OCI-LY1 (cell line): ENCODE data around the gene MBNL1.

Experiments
- H2AFZ ChIP-seq: fragments of 200-600 bp; sonication (generic), shearing (Covaris generic); 2 replicates; pipeline ENCODE4 v1.6.0; 2014; ENCODE audit warnings: antibody characterized with exemption, mild to moderate bottlenecking, low read length
- H3F3A ChIP-seq: fragments of 200-600 bp; sonication (generic), shearing (Covaris generic); 2 replicates; pipeline ENCODE4 v1.6.0; 2014; ENCODE audit warnings: mild to moderate bottlenecking, antibody characterized with exemption, low read length, moderate library complexity; ENCODE audit not compliant: insufficient read depth
- H3K27ac ChIP-seq: fragments of 200-600 bp; sonication (generic); 2 replicates; pipeline ENCODE4 v1.5.1; 2014; ENCODE audit warnings: low read length, mixed run types, mild to moderate bottlenecking, low read depth; ENCODE audit not compliant: poor library complexity, severe bottlenecking
- H3K27me3 ChIP-seq: fragments of 200-600 bp; sonication (generic); 2 replicates; pipeline ENCODE4 v1.6.0; 2014; ENCODE audit warnings: antibody characterized with exemption, mild to moderate bottlenecking, low read length, moderate library complexity; ENCODE audit not compliant: insufficient read depth
- H3K36me3 ChIP-seq: fragments of 200-600 bp; sonication (generic); 2 replicates; pipeline ENCODE4 v1.6.1; 2014; ENCODE audit warnings: mild to moderate bottlenecking, antibody characterized with exemption, low read length, moderate library complexity, mixed read lengths; ENCODE audit not compliant: insufficient read depth
- H3K4me1 ChIP-seq: fragments of 200-600 bp; sonication (generic); 2 replicates; pipeline ENCODE4 v1.5.1; 2014; ENCODE audit warnings: mild to moderate bottlenecking, low read length, moderate library complexity; ENCODE audit not compliant: insufficient read depth, severe bottlenecking
- H3K4me2 ChIP-seq: fragments of 200-600 bp; sonication (generic), shearing (Covaris generic); 2 replicates; pipeline ENCODE4 v1.6.1; 2014; ENCODE audit warnings: low read length
- H3K4me3 ChIP-seq: fragments of 200-600 bp; sonication (generic); 2 replicates; pipeline ENCODE4 v1.5.1; 2014; ENCODE audit warnings: low read length, low read depth, mild to moderate bottlenecking, mixed read lengths; ENCODE audit not compliant: poor library complexity, severe bottlenecking
- H3K79me2 ChIP-seq: fragments of 200-600 bp; shearing (Covaris generic); 2 replicates; pipeline ENCODE4 v1.6.1; 2016; ENCODE audit warnings: mixed run types, low read length, mixed read lengths; ENCODE audit not compliant: insufficient read depth
- H3K9ac ChIP-seq: fragments of 200-600 bp; sonication (generic), shearing (Covaris generic); 2 replicates; pipeline ENCODE4 v1.6.1; 2014; ENCODE audit warnings: mild to moderate bottlenecking, low read length, mixed read lengths
- H3K9me2 ChIP-seq: fragments of 200-600 bp; sonication (generic), shearing (Covaris generic); 2 replicates; pipeline ENCODE4 v1.6.1; 2014; ENCODE audit warnings: low read depth, mild to moderate bottlenecking, low read length, mixed read lengths
- H3K9me3 ChIP-seq: fragments of 200-600 bp; shearing (Covaris generic); 2 replicates; pipeline ENCODE4 v1.6.1; 2014; ENCODE audit warnings: low read length, mixed read lengths
- H4K20me1 ChIP-seq: fragments of 200-600 bp; sonication (generic), shearing (Covaris generic); 2 replicates; pipeline ENCODE4 v1.6.0; 2016; ENCODE audit warnings: mild to moderate bottlenecking, low read length; ENCODE audit not compliant: insufficient read depth
- EZH2 ChIP-seq: fragments of 200-600 bp; sonication (generic), shearing (Covaris generic); IDR thresholded peaks from 2 replicates; pipeline ENCODE4 v1.8.0; 2017; ENCODE audit warnings: borderline replicate concordance, mixed run types, mild to moderate bottlenecking, antibody characterized with exemption, low read length, moderate library complexity, mixed read lengths
- TF ChIP-seq, protein P1 (sequence below): fragments of 200-600 bp; sonication (generic), shearing (Covaris generic); IDR thresholded peaks from 2 replicates; pipeline ENCODE4 v1.5.1; 2017; ENCODE audit warnings: mild to moderate bottlenecking, antibody characterized with exemption, low read length, moderate library complexity, mixed read lengths

Gene MBNL1

DNA sequence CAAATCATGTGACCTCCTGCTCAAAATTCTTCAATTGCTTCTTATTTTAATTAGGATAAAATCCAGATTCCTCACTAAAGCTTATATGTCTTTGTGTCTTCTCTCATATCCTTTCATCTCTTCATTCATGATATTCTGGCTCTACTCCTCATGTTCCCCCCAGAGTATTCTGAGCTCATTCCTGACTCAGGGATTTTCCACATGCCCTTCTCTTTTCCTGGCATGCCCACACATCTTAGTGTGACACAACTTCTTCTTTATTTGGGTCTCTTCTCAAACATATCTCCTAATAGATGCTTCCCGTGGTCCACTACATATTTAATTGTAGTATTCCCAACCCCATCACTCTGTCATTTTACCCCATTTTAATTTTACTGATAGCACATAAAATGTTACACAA, 15.2 kb upstream of the MBNL1 start:
- no peaks in the 10 kb centered on the region for H4K20me1 ChIP-seq
- no peak overlapping the region for H3K9ac ChIP-seq
- peaks cover 71% of the 10 kb centered on the region for H3K4me1 ChIP-seq
- peak overlapping the region; percentile 9 for H3K4me3 ChIP-seq
- H3K27me3 ChIP-seq = no peaks in the 10 kb centered on the region
- peak overlapping the region; percentile 41 for H3K4me2 ChIP-seq
- H2AFZ ChIP-seq = no peak overlapping the region
- TF ChIP-seq, protein P1, sequence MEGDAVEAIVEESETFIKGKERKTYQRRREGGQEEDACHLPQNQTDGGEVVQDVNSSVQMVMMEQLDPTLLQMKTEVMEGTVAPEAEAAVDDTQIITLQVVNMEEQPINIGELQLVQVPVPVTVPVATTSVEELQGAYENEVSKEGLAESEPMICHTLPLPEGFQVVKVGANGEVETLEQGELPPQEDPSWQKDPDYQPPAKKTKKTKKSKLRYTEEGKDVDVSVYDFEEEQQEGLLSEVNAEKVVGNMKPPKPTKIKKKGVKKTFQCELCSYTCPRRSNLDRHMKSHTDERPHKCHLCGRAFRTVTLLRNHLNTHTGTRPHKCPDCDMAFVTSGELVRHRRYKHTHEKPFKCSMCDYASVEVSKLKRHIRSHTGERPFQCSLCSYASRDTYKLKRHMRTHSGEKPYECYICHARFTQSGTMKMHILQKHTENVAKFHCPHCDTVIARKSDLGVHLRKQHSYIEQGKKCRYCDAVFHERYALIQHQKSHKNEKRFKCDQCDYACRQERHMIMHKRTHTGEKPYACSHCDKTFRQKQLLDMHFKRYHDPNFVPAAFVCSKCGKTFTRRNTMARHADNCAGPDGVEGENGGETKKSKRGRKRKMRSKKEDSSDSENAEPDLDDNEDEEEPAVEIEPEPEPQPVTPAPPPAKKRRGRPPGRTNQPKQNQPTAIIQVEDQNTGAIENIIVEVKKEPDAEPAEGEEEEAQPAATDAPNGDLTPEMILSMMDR = no peak
- no peak for TF ChIP-seq EZH2
- H3K36me3 ChIP-seq = peaks cover 9% of the 10 kb centered on the region
- no peaks in the 10 kb centered on the region for H3F3A ChIP-seq
- H3K9me2 ChIP-seq = no peaks in the 10 kb centered on the region
- peaks cover 61% of the 10 kb centered on the region for H3K79me2 ChIP-seq
- H3K9me3 ChIP-seq = peaks cover 8% of the 10 kb centered on the region
- peak overlapping the region; percentile 90 for H3K27ac ChIP-seq

DNA sequence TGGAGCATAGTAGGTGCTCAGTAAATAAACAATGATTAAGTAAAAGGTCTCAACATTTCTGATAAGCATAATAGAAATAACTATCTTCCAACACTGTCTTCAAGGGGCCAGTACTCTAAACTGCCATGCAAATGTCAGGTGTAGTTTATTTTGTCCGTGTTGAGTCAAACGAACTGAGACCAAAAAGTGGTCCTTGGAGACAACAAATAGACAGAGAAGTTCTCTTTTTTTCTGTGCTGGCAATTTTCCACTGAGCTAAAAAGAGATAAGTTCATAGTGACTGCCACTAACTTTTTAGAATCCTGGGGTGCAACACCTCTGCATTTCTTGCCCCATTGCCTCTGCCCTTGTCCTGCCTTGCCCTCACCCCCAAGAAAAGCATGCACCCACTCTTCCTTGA, 14.7 kb upstream of the MBNL1 start:
- Histone ChIP-seq H3K27me3 (no peaks in the 10 kb centered on the region), H3K9me3 (peaks cover 8% of the 10 kb centered on the region), H3K9ac (peak overlapping the region; percentile 34), H3K4me3 (peak overlapping the region; percentile 9), H3F3A (no peaks in the 10 kb centered on the region), H4K20me1 (no peaks in the 10 kb centered on the region), H3K36me3 (peaks cover 9% of the 10 kb centered on the region), H2AFZ (no peak overlapping the region), H3K4me1 (peaks cover 77% of the 10 kb centered on the region), H3K79me2 (peaks cover 67% of the 10 kb centered on the region), H3K27ac (peak overlapping the region; percentile 90), H3K9me2 (no peaks in the 10 kb centered on the region), H3K4me2 (peak overlapping the region; percentile 41)
- TF ChIP-seq, protein P1 = no peak
- no peak for TF ChIP-seq EZH2

DNA sequence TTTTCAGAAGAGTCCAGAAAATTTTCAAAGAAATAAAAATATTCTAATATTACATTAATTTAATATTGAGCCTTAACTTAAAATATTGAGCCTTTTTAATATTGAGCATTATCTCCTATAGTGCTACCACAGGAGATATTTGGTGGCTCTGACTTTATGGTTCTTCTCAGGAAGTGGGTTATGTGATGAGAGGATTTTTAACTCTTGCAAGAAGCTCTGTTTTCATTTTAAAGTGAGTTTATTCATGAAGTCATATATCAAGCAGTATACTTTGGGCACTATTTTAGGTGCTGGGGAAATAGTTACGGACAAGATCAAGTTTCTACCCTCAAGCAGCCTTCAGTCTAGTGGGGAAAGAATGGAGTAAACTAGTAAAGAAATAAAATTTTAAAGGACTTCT, 13.4 kb upstream of the MBNL1 start:
- Histone ChIP-seq H3K9me3 (peaks cover 8% of the 10 kb centered on the region), H3K27ac (peak overlapping the region; percentile 90), H3K36me3 (peaks cover 9% of the 10 kb centered on the region), H4K20me1 (no peaks in the 10 kb centered on the region), H3K4me3 (no peak overlapping the region), H3K79me2 (peaks cover 77% of the 10 kb centered on the region), H3K9ac (no peak overlapping the region), H2AFZ (no peak overlapping the region), H3K4me2 (no peak overlapping the region), H3K4me1 (peaks cover 78% of the 10 kb centered on the region), H3F3A (no peaks in the 10 kb centered on the region), H3K27me3 (no peaks in the 10 kb centered on the region), H3K9me2 (no peaks in the 10 kb centered on the region)
- no peak for TF ChIP-seq EZH2
- TF ChIP-seq, protein P1 = no peak
